ENCODE measurements around the gene AK9. TPM values are rescaled to one million over a fixed set of nuclear protein-coding genes. Genes with fewer than 3 reads are reported as not detected.

AK9 gene
- total RNA-seq, 1 donor from 2014 or later = 8.2 TPM

DNA sequence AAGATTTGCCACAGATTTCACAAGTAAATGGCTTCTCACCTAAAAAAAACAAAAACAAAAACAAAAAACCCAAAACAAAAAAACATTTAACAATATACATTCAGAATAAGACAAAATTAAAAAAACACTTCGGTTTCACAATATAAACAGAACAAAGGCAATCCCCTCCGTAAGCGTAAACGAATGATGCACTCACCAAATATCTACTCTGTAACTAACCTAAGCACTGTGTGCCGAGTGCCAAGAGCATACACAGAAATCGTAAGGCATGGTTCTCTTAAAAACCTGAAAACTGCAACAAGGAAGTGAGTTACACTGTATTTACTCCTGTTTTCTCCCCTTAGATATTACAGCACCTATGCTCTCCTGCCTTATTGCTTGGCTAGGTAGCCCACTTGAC lies 223.3 kb downstream of the AK9 start:
- Mint-ChIP-seq H3K4me3 (no peak overlapping the region), H3K36me3 (peaks cover 50% of the 10 kb centered on the region), H3K9me3 (no peaks in the 10 kb centered on the region), H3K27me3 (ENCODE audit: insufficient read depth, low read depth) (peaks cover 8% of the 10 kb centered on the region), H3K27ac (no peak overlapping the region), H3K4me1 (peaks cover 12% of the 10 kb centered on the region)
- Histone ChIP-seq H3K4me3 (no peak overlapping the region), H3K27me3 (no peaks in the 10 kb centered on the region), H3K4me2 (no peak overlapping the region), H3K9ac (no peak overlapping the region), H3F3A (ENCODE audit: low read depth) (no peaks in the 10 kb centered on the region), H3K79me2 (ENCODE audit: low read depth) (peaks cover 26% of the 10 kb centered on the region), H3K27ac (no peak overlapping the region), H2AFZ (replicated peaks) (no peak overlapping the region), H3K36me3 (peaks cover 15% of the 10 kb centered on the region), H3K9me3 (ENCODE audit: low read depth) (no peaks in the 10 kb centered on the region), H4K20me1 (ENCODE audit: low read depth) (peaks cover 7% of the 10 kb centered on the region), H3K4me1 (no peaks in the 10 kb centered on the region)
- TF ChIP-seq EZH2 (IDR thresholded peaks at IDR 0.05) (no peak), EZH2phosphoT487 (IDR thresholded peaks at IDR 0.05) (no peak)
- TF ChIP-seq, protein P1, sequence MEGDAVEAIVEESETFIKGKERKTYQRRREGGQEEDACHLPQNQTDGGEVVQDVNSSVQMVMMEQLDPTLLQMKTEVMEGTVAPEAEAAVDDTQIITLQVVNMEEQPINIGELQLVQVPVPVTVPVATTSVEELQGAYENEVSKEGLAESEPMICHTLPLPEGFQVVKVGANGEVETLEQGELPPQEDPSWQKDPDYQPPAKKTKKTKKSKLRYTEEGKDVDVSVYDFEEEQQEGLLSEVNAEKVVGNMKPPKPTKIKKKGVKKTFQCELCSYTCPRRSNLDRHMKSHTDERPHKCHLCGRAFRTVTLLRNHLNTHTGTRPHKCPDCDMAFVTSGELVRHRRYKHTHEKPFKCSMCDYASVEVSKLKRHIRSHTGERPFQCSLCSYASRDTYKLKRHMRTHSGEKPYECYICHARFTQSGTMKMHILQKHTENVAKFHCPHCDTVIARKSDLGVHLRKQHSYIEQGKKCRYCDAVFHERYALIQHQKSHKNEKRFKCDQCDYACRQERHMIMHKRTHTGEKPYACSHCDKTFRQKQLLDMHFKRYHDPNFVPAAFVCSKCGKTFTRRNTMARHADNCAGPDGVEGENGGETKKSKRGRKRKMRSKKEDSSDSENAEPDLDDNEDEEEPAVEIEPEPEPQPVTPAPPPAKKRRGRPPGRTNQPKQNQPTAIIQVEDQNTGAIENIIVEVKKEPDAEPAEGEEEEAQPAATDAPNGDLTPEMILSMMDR (IDR thresholded peaks at IDR 0.05) = no peak
- no peak for DNase-seq (ENCODE audit: low spot score)

DNA sequence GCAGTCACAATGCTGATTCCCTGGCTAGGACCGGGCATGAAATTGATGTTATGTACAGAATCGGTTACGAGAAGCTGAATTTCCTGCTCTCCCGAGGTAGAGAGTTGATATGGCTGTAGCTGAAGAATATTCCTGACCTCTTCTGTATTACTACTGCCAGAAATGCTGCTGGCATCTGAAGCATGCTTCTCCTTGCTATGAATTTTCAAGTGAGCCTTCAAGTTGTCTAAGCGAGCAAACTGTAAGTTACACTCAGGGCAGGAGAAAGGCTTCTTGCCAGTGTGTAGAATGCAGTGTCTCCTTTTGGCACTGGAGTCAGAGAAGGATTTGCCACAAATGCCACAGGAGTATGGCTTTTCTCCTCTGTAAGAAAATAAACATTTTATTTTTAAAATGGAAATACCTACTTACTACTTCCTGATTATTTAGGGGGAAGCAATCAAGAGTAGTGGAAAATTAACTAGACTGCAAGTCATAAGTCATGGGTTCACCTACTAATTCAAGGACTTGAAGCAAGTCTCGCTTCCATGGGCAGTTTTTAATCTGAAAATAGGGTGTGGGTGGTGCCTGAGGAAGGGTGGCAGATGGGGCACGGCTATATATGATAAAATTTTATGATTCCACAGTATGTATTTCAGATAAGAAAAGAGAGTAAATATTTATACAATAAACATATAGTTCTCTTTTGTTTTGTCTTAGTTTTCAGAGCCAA lies 224.6 kb downstream of the AK9 start:
- H3K27ac ChIP-seq = no peak overlapping the region

DNA sequence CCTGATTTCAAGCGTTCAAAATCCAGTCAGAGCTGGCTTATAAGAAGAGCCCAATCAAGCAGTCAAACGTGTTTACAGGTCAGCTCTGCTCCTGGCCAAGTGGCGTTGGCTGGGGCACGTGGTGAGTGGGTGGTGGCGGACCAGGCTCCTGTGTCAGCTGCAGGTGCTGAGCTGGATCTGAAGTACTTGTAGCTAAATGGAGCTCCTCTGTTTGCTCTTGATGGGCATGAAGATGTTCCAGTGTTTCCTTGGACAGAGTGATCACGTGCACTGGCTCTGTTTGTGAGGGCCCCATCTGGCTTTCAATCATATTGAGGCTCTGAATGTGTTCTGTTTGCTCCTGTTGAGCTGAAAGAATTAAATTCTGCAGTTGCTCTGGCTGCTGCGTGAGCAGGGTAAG lies 225.2 kb downstream of the AK9 start:
- Histone ChIP-seq H3K9ac (no peak overlapping the region), H3F3A (ENCODE audit: low read depth) (peaks cover 12% of the 10 kb centered on the region), H2AFZ (replicated peaks) (no peak overlapping the region), H3K4me2 (no peak overlapping the region), H4K20me1 (ENCODE audit: low read depth) (peaks cover 7% of the 10 kb centered on the region), H3K4me3 (no peak overlapping the region), H3K27ac (no peak overlapping the region), H3K27me3 (no peaks in the 10 kb centered on the region), H3K4me1 (peaks cover under 1% of the 10 kb centered on the region), H3K79me2 (ENCODE audit: low read depth) (peaks cover 26% of the 10 kb centered on the region), H3K9me3 (ENCODE audit: low read depth) (no peaks in the 10 kb centered on the region), H3K36me3 (peaks cover 18% of the 10 kb centered on the region)
- H3K4me1 Mint-ChIP-seq = peaks cover 12% of the 10 kb centered on the region
- no peak for DNase-seq (ENCODE audit: low spot score)
- H3K27me3 Mint-ChIP-seq (ENCODE audit: insufficient read depth, low read depth) = peaks cover 7% of the 10 kb centered on the region
- TF ChIP-seq EZH2phosphoT487 (IDR thresholded peaks at IDR 0.05) = no peak
- TF ChIP-seq, protein P1 (IDR thresholded peaks at IDR 0.05) = no peak
- H3K9me3 Mint-ChIP-seq = no peaks in the 10 kb centered on the region
- H3K36me3 Mint-ChIP-seq = peaks cover 52% of the 10 kb centered on the region
- H3K4me3 Mint-ChIP-seq = no peak overlapping the region
- H3K27ac Mint-ChIP-seq = no peak overlapping the region

More for the DNA sequence above, 224.6 kb downstream of the AK9 start:
- no peak for TF ChIP-seq EZH2 (IDR thresholded peaks at IDR 0.05)
- TF ChIP-seq, protein P1 (IDR thresholded peaks at IDR 0.05) = no peak
- peaks cover 7% of the 10 kb centered on the region for H4K20me1 ChIP-seq (ENCODE audit: low read depth)
- Mint-ChIP-seq H3K27ac (no peak overlapping the region), H3K36me3 (peaks cover 51% of the 10 kb centered on the region), H3K4me3 (no peak overlapping the region), H3K4me1 (peaks cover 12% of the 10 kb centered on the region), H3K27me3 (ENCODE audit: insufficient read depth, low read depth) (peaks cover 7% of the 10 kb centered on the region), H3K9me3 (no peaks in the 10 kb centered on the region)
- DNase-seq (ENCODE audit: low spot score) = no peak
- no peaks in the 10 kb centered on the region for H3K4me1 ChIP-seq
- peaks cover 26% of the 10 kb centered on the region for H3K79me2 ChIP-seq (ENCODE audit: low read depth)
- H3K9ac ChIP-seq = no peak overlapping the region
- peaks cover 15% of the 10 kb centered on the region for H3K36me3 ChIP-seq
- peaks cover 6% of the 10 kb centered on the region for H3F3A ChIP-seq (ENCODE audit: low read depth)
- H3K4me2 ChIP-seq = no peak overlapping the region
- H3K27me3 ChIP-seq = no peaks in the 10 kb centered on the region
- H3K9me3 ChIP-seq (ENCODE audit: low read depth) = no peaks in the 10 kb centered on the region
- no peak overlapping the region for H2AFZ ChIP-seq (replicated peaks)
- no peak overlapping the region for H3K4me3 ChIP-seq

Data from neural progenitor cell (in vitro differentiated cells).